ENCODE data around the gene CPED1.

GRCh38 chr7:121029302-121029701, 40.8 kb downstream of the CPED1 start:
- TF ChIP-seq, protein P1, sequence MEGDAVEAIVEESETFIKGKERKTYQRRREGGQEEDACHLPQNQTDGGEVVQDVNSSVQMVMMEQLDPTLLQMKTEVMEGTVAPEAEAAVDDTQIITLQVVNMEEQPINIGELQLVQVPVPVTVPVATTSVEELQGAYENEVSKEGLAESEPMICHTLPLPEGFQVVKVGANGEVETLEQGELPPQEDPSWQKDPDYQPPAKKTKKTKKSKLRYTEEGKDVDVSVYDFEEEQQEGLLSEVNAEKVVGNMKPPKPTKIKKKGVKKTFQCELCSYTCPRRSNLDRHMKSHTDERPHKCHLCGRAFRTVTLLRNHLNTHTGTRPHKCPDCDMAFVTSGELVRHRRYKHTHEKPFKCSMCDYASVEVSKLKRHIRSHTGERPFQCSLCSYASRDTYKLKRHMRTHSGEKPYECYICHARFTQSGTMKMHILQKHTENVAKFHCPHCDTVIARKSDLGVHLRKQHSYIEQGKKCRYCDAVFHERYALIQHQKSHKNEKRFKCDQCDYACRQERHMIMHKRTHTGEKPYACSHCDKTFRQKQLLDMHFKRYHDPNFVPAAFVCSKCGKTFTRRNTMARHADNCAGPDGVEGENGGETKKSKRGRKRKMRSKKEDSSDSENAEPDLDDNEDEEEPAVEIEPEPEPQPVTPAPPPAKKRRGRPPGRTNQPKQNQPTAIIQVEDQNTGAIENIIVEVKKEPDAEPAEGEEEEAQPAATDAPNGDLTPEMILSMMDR (IDR thresholded peaks at IDR 0.05) = no peak
- TF ChIP-seq EP300 (IDR thresholded peaks at IDR 0.05) = no peak

All from suprapubic skin (tissue), 3 donors.